Liver (tissue), 3 donors: ENCODE measurements around the gene KAT6B.

ENCODE experiments used
- FOXA2 ChIP-seq: IDR thresholded peaks from 2 replicates; pipeline ENCODE4 v1.6.1; 2016; ENCODE audit warnings: antibody characterized with exemption
- JUND ChIP-seq, 2 donors: IDR thresholded peaks; 2 replicates each; pipeline ENCODE4 v1.6.1; 2016; ENCODE audit warnings: antibody characterized with exemption in 2 of 2
- REST ChIP-seq: IDR thresholded peaks from 2 replicates; pipeline ENCODE4 v1.6.1; 2016; ENCODE audit warnings: antibody characterized with exemption, mild to moderate bottlenecking
- TAF1 ChIP-seq: conservative IDR thresholded peaks from 2 replicates; pipeline ENCODE4 v1.6.1; 2016; ENCODE audit warnings: antibody characterized with exemption, mild to moderate bottlenecking
- TF ChIP-seq, protein P1 (sequence below): fragments of 150-350 bp; IDR thresholded peaks from 2 replicates; pipeline ENCODE4 v1.5.1; 2017; ENCODE audit warnings: improper control_type of control experiment, low read depth, low read length; ENCODE audit not compliant: missing input control
- donor health status: healthy.
- donor health status: healthy.

DNA sequence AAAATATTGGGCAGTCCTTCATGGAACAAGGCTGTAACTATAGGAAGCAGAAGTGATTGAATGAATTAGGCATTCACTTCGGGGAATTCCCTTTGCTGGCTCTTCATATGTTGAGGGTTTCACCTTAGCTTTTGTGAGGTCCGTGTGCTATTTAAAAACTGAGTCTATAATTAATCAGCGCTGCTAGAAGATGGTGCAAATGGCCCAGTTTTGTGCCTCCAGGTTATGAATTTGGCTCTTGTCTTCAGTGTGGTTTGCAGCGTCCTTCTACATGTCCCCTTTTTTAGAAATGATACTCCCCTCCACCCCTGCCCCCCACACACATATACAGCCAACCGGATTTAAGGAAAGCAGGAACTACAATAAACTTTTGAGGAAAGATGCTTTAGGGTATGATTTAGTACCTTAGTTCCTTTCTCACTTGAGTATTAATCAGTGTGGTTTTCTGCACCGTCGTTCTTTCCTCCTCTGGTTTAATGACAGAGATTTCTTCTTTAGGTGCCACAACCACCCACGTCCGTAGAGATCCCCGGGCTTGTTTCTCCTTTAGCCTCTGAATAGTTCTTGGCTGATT, 174.4 kb downstream of the KAT6B start:
- TF ChIP-seq REST (no peak), JUND (IDR thresholded peaks at IDR 0.05) (no peak), FOXA2 (no peak), TAF1 (no peak)
- TF ChIP-seq, protein P1, sequence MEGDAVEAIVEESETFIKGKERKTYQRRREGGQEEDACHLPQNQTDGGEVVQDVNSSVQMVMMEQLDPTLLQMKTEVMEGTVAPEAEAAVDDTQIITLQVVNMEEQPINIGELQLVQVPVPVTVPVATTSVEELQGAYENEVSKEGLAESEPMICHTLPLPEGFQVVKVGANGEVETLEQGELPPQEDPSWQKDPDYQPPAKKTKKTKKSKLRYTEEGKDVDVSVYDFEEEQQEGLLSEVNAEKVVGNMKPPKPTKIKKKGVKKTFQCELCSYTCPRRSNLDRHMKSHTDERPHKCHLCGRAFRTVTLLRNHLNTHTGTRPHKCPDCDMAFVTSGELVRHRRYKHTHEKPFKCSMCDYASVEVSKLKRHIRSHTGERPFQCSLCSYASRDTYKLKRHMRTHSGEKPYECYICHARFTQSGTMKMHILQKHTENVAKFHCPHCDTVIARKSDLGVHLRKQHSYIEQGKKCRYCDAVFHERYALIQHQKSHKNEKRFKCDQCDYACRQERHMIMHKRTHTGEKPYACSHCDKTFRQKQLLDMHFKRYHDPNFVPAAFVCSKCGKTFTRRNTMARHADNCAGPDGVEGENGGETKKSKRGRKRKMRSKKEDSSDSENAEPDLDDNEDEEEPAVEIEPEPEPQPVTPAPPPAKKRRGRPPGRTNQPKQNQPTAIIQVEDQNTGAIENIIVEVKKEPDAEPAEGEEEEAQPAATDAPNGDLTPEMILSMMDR: no peak
